ES-I3 (cell line): ENCODE data around the gene NEK5.
"Not testable (repeated sequence)": the region's sequence is repeated elsewhere in the genome, so short reads cannot be mapped to it uniquely, and the experiment has no call there.

ENCODE experiments used
- H3K36me3 ChIP-seq: 2 replicates; pipeline ENCODE4 v1.6.1; 2013; ENCODE audit warnings: mild to moderate bottlenecking, low read length, control low read depth, moderate library complexity; ENCODE audit not compliant: insufficient read depth
- H3K4me1 ChIP-seq: 2 replicates; pipeline ENCODE4 v1.6.1; 2013; ENCODE audit warnings: mild to moderate bottlenecking, control low read depth, low read length; ENCODE audit not compliant: insufficient read depth
- H3K9ac ChIP-seq: 2 replicates; pipeline ENCODE4 v1.6.1; 2013; ENCODE audit warnings: low read depth, mild to moderate bottlenecking, low read length, moderate library complexity
- H3K9me3 ChIP-seq: 2 replicates; pipeline ENCODE4 v1.6.1; 2013; ENCODE audit warnings: mild to moderate bottlenecking, low read length, moderate library complexity; ENCODE audit not compliant: control insufficient read depth, insufficient read depth

The NEK5 gene

GRCh38 chr13:52128714-52129700 lies at the start of gene NEK5:
Gene NEK5, minus strand, starts transcription at chr13:52129073. Its CDS starts 1,591 bp downstream, at chr13:52127482.
- no peaks in the 10 kb centered on the region for H3K9me3 ChIP-seq
- no peaks in the 10 kb centered on the region for H3K4me1 ChIP-seq
- H3K9ac ChIP-seq: peak within 1 kb of the TSS; percentile 58
- H3K36me3 ChIP-seq: peaks cover 16% of the 10 kb centered on the region

- H3K9ac ChIP-seq: no peak overlapping the region
- no peaks in the 10 kb centered on the region; the same call in 1 of the 2 replicates for H3K36me3 ChIP-seq
- H3K4me1 ChIP-seq: no peaks in the 10 kb centered on the region
- H3K9me3 ChIP-seq: no peaks in the 10 kb centered on the region
Observed at GRCh38 chr13:52177276-52177675, 48.4 kb upstream of the NEK5 start.

- not testable (repeated sequence) for H3K36me3 ChIP-seq
Observed at GRCh38 chr13:52173970-52174369, 45.1 kb upstream of the NEK5 start.

GRCh38 chr13:52173373-52173772 lies 44.5 kb upstream of the NEK5 start:
- Histone ChIP-seq H3K9ac (no peak overlapping the region), H3K9me3 (no peaks in the 10 kb centered on the region), H3K36me3 (no peaks in the 10 kb centered on the region; the same call in 1 of the 2 replicates), H3K4me1 (no peaks in the 10 kb centered on the region)

More at GRCh38 chr13:52173970-52174369, 45.1 kb upstream of the NEK5 start:
- not testable (repeated sequence) for H3K9me3 ChIP-seq, H3K4me1 ChIP-seq, H3K9ac ChIP-seq

- H3K4me1 ChIP-seq, H3K36me3 ChIP-seq, H3K9me3 ChIP-seq, H3K9ac ChIP-seq: not testable (repeated sequence)
Observed at GRCh38 chr13:52171686-52172085, 42.8 kb upstream of the NEK5 start.

- not testable (repeated sequence) for H3K9me3 ChIP-seq, H3K9ac ChIP-seq, H3K36me3 ChIP-seq, H3K4me1 ChIP-seq
Observed at GRCh38 chr13:52170828-52171391, 42.0 kb upstream of the NEK5 start.

- Histone ChIP-seq H3K9me3 (no peaks in the 10 kb centered on the region), H3K4me1 (no peaks in the 10 kb centered on the region), H3K9ac (no peak overlapping the region), H3K36me3 (peaks cover 5% of the 10 kb centered on the region; the same call in 1 of the 2 replicates)
Observed at GRCh38 chr13:52169839-52170238, 41.0 kb upstream of the NEK5 start.

- H3K9ac ChIP-seq: no peak overlapping the region
- 0 out of 2 replicates have a peak, but pooled peaks cover 3% of the 10 kb centered on the region for H3K4me1 ChIP-seq
- no peaks in the 10 kb centered on the region for H3K9me3 ChIP-seq
- H3K36me3 ChIP-seq: peaks cover 5% of the 10 kb centered on the region; the same call in 1 of the 2 replicates
Observed at GRCh38 chr13:52165411-52165810, 36.5 kb upstream of the NEK5 start.

- Histone ChIP-seq H3K4me1 (0 out of 2 replicates have a peak, but pooled peaks cover 3% of the 10 kb centered on the region), H3K36me3 (peaks cover 5% of the 10 kb centered on the region; the same call in 1 of the 2 replicates), H3K9me3 (no peaks in the 10 kb centered on the region), H3K9ac (no peak overlapping the region)
Observed at GRCh38 chr13:52164989-52165388, 36.1 kb upstream of the NEK5 start.

GRCh38 chr13:52163878-52164277 lies 35.0 kb upstream of the NEK5 start:
- H3K36me3 ChIP-seq, H3K4me1 ChIP-seq: not testable (repeated sequence)

GRCh38 chr13:52162279-52163101 lies 33.6 kb upstream of the NEK5 start:
- peaks cover 5% of the 10 kb centered on the region; the same call in 1 of the 2 replicates for H3K4me1 ChIP-seq
- H3K9ac ChIP-seq: no peak overlapping the region
- peaks cover 5% of the 10 kb centered on the region; the same call in 1 of the 2 replicates for H3K36me3 ChIP-seq
- no peaks in the 10 kb centered on the region for H3K9me3 ChIP-seq

More at GRCh38 chr13:52163878-52164277, 35.0 kb upstream of the NEK5 start:
- H3K9ac ChIP-seq, H3K9me3 ChIP-seq: not testable (repeated sequence)

GRCh38 chr13:52161181-52161646 lies 32.3 kb upstream of the NEK5 start:
- peaks cover 15% of the 10 kb centered on the region for H3K4me1 ChIP-seq
- no peaks in the 10 kb centered on the region for H3K36me3 ChIP-seq
- no peak overlapping the region for H3K9ac ChIP-seq
- H3K9me3 ChIP-seq: no peaks in the 10 kb centered on the region

- H3K9ac ChIP-seq: no peak overlapping the region
- H3K36me3 ChIP-seq: no peaks in the 10 kb centered on the region
- no peaks in the 10 kb centered on the region for H3K9me3 ChIP-seq
- peaks cover 15% of the 10 kb centered on the region for H3K4me1 ChIP-seq
Observed at GRCh38 chr13:52160506-52160905, 31.6 kb upstream of the NEK5 start.

GRCh38 chr13:52160053-52160452 lies 31.2 kb upstream of the NEK5 start:
- no peaks in the 10 kb centered on the region for H3K9me3 ChIP-seq
- H3K4me1 ChIP-seq: peaks cover 15% of the 10 kb centered on the region
- no peaks in the 10 kb centered on the region for H3K36me3 ChIP-seq
- H3K9ac ChIP-seq: no peak overlapping the region
